ENCODE results near the gene TRAM2. TPM values are rescaled to one million over a fixed set of nuclear protein-coding genes. Genes with fewer than 3 reads are reported as not detected.

Gene TRAM2
- total and polyA plus RNA-seq, 9 of the 15 experiments (the other 6 are each of a cell fraction or from before 2014, with no cell fraction given): 2.6 to 13.3 (median 8.9) TPM

DNA sequence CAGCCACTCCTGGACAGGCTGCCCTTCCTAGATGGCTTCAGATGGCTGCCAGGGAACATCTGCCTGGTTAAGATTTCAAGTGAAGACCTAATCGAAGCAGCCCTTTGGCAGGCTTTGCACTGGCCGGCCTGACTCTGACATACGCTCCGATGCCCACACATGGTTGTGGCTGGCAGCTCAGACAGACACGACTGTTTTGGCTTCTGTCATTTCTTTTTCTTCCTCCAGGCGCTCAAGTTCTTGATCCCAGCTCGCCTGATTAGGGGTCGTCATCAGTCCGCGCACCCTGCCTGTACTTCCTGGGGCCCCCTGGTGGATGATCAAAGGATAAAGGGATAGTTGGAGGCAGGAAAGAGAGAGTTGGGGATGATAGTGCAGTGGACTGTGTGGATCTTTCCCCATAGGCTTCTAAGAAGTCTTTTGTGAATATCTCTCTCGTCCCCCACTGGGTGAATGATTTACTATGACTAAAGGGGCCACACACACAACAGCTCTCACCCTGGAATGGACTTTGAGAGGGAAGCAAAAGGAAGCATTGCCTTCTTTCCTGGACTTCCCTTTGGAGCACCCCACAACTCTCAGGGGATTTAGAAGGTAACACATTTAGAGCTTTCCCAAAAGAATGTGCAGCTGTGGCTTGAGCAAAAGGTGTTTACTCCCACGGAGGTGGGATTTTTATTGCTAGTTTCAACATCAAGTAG is 21.4 kb upstream of the TRAM2 start (continued):
- no peak for TF ChIP-seq CHD4 (IDR thresholded peaks at IDR 0.05; ENCODE audit: insufficient read depth, insufficient replicate concordance, low read depth, low read length, poor library complexity, severe bottlenecking)
- TF ChIP-seq TAF1 (IDR thresholded peaks at IDR 0.05; ENCODE audit: control insufficient read depth, extremely low read depth, insufficient read depth, low read length, severe bottlenecking): peak; percentile 54
- no peak for TF ChIP-seq ZNF3 (CRISPR knock-in tag; IDR thresholded peaks at IDR 0.05)
- TF ChIP-seq GTF3C2 (IDR thresholded peaks at IDR 0.05; ENCODE audit: borderline replicate concordance, extremely low read depth, insufficient read length): no peak
- TF ChIP-seq FOXJ2 (tag; IDR thresholded peaks at IDR 0.05): no peak
- TF ChIP-seq TOE1 (IDR thresholded peaks at IDR 0.05; ENCODE audit: borderline replicate concordance): 0 out of 2 replicates have a peak, but pooled peaks have one; percentile 19
- no peak for TF ChIP-seq TOE1 (CRISPR knock-in tag; IDR thresholded peaks at IDR 0.05; ENCODE audit: borderline replicate concordance, low read depth)
- TF ChIP-seq, protein P1, sequence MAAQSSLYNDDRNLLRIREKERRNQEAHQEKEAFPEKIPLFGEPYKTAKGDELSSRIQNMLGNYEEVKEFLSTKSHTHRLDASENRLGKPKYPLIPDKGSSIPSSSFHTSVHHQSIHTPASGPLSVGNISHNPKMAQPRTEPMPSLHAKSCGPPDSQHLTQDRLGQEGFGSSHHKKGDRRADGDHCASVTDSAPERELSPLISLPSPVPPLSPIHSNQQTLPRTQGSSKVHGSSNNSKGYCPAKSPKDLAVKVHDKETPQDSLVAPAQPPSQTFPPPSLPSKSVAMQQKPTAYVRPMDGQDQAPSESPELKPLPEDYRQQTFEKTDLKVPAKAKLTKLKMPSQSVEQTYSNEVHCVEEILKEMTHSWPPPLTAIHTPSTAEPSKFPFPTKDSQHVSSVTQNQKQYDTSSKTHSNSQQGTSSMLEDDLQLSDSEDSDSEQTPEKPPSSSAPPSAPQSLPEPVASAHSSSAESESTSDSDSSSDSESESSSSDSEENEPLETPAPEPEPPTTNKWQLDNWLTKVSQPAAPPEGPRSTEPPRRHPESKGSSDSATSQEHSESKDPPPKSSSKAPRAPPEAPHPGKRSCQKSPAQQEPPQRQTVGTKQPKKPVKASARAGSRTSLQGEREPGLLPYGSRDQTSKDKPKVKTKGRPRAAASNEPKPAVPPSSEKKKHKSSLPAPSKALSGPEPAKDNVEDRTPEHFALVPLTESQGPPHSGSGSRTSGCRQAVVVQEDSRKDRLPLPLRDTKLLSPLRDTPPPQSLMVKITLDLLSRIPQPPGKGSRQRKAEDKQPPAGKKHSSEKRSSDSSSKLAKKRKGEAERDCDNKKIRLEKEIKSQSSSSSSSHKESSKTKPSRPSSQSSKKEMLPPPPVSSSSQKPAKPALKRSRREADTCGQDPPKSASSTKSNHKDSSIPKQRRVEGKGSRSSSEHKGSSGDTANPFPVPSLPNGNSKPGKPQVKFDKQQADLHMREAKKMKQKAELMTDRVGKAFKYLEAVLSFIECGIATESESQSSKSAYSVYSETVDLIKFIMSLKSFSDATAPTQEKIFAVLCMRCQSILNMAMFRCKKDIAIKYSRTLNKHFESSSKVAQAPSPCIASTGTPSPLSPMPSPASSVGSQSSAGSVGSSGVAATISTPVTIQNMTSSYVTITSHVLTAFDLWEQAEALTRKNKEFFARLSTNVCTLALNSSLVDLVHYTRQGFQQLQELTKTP (IDR thresholded peaks at IDR 0.05; ENCODE audit: low read depth in 1 of 2, partially characterized antibody in 2 of 2): peak in 1 of 2 experiments; percentile 61
- TF ChIP-seq HMGN3 (IDR thresholded peaks at IDR 0.05; ENCODE audit: borderline replicate concordance, extremely low read depth, insufficient read length, low read depth, low read length): no peak
- peak; percentile 72 for TF ChIP-seq SMC3 (conservative IDR thresholded peaks at IDR 0.05; ENCODE audit: insufficient read depth, low read depth, low read length)
- no peak for TF ChIP-seq COPS2 (conservative IDR thresholded peaks at IDR 0.05)
- peak; percentile 54; the same call in 1 of the 2 replicates for TF ChIP-seq EHMT2 (IDR thresholded peaks at IDR 0.05)
